Skeletal muscle tissue (tissue), 4 donors: ENCODE data around the gene MUC5B. TPM values are rescaled to one million over a fixed set of nuclear protein-coding genes. Genes with fewer than 3 reads are reported as not detected.

ENCODE experiments used
- H3K27ac ChIP-seq: one replicate; pipeline ENCODE4 v1.7.0; 2013; ENCODE audit warnings: mild to moderate bottlenecking, low read depth, low read length, inconsistent platforms
- H3K27me3 ChIP-seq, 3 donors: one replicate each; pipeline ENCODE4 v1.7.0; 2013; ENCODE audit warnings: low read length in 3 of 3; ENCODE audit not compliant: control insufficient read depth in 3 of 3, insufficient read depth in 3 of 3
- H3K36me3 ChIP-seq, 3 donors: one replicate each; pipeline ENCODE4 v1.7.0; 2013; ENCODE audit warnings: low read length in 3 of 3; ENCODE audit not compliant: control insufficient read depth in 3 of 3, insufficient read depth in 3 of 3
- H3K4me1 ChIP-seq, 3 donors: one replicate each; pipeline ENCODE4 v1.7.0; 2013; ENCODE audit warnings: low read length in 3 of 3, mild to moderate bottlenecking in 3 of 3; ENCODE audit not compliant: control insufficient read depth in 3 of 3, insufficient read depth in 3 of 3
- H3K4me3 ChIP-seq, 3 donors: one replicate each; pipeline ENCODE4 v1.7.0; 2013; ENCODE audit warnings: low read length in 3 of 3
- H3K9ac ChIP-seq, 3 donors: one replicate each; pipeline ENCODE4 v1.7.0; 2013; ENCODE audit warnings: low read length in 3 of 3, mild to moderate bottlenecking in 3 of 3, moderate library complexity in 2 of 3, low read depth in 1 of 3
- H3K9me3 ChIP-seq, 3 donors: one replicate each; pipeline ENCODE4 v1.7.0; 2013; ENCODE audit warnings: low read length in 3 of 3; ENCODE audit not compliant: control insufficient read depth in 3 of 3
- total RNA-seq: library from RNA; depleted of rRNA; stranded (reverse); fragments of >200 nt; gene quantifications from one replicate; pipeline ENCODE4 v1.2.3, GENCODE V29; 2014
- donor health status: Osteomylitis.

MUC5B gene
- total RNA-seq, 1 donor from 2014 or later, result not detected

DNA sequence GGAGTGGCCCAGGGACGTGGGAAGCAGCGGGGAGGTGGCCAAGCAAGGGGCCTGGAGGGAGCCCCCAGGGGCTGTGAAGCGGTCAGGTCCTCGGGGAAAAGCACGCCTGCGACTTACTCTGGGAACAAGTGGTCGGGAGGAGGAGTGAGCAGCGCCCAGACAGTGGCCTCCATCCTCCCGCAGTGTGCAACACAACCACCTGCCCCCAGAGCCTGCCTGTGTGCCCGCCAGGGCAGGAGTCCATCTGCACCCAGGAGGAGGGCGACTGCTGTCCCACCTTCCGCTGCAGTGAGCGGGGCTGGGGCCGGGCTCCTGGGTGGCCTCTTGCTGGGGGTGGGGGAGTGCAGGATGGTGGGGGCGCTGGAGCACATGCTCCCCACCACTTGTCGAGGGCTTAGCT, 35.0 kb downstream of the MUC5B start:
- Histone ChIP-seq H3K4me1 (peaks cover 10 to 17% (median 15%) of the 10 kb centered on the region in 3 donors), H3K9me3 (no peaks in the 10 kb centered on the region), H3K27ac (no peak overlapping the region), H3K4me3 (no peak overlapping the region), H3K36me3 (no peaks in the 10 kb centered on the region), H3K27me3 (peaks cover 0 to 5% (median 4%) of the 10 kb centered on the region in 3 donors), H3K9ac (no peak overlapping the region)

DNA sequence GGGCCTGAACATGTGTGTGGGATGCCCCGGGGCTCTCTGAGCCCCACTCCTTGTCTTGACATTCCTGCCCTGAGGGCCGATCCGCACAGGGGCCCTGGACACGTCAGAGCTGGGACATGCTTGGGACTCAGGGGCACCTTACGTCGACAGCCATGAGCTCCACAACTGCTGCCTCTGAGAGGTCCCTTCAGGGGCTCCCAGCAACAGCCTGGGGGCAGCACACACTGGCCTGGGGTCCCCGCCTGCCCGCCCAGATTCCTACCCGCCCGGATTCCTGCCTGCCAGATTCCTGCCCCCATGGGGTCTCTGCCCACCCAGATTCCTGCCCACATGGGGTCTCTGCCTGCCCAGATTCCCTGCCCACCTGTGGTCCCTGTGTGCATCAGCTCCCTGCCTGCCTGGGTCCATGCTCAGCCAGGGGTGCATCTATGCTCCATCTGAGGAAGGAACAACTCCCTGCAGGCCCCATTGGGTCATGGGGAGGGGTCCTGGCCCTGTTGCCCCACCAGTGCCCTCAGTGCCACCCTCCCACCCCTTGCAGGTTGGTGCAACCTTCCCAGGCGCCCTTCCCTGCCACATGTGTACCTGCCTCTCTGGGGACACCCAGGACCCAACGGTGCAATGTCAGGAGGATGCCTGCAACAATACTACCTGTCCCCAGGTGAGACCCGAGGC, 35.7 kb downstream of the MUC5B start:
- H3K27me3 ChIP-seq, result peaks cover 0 to 5% (median 4%) of the 10 kb centered on the region in 3 donors
- H3K4me1 ChIP-seq, result peaks cover 14 to 20% (median 16%) of the 10 kb centered on the region in 3 donors
- no peak overlapping the region for H3K27ac ChIP-seq
- H3K36me3 ChIP-seq, result no peaks in the 10 kb centered on the region
- H3K4me3 ChIP-seq, result no peak overlapping the region
- H3K9ac ChIP-seq, result no peak overlapping the region
- no peaks in the 10 kb centered on the region for H3K9me3 ChIP-seq

DNA sequence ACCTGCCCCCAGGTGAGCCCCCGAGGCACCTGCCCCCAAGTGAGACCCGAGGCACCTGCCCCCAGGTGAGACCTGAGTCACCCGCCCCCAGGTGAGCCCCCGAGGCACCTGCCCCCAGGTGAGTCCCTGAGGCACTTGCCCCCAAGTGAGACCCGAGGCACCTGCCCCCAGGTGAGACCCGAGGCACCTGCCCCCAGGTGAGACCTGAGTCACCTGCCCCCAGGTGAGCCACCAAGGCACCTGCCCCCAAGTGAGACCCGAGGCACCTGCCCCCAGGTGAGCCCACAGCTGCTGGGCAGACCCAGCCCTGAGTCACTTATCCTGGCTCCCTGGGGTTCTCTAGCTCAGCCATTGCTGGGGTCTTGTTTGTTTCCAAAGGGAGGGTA, 36.2 kb downstream of the MUC5B start:
- Histone ChIP-seq H3K4me1 (peaks cover 14 to 20% (median 16%) of the 10 kb centered on the region in 3 donors), H3K27me3 (peaks cover 0 to 5% (median 4%) of the 10 kb centered on the region in 3 donors), H3K27ac (no peak overlapping the region), H3K9me3 (no peaks in the 10 kb centered on the region), H3K4me3 (no peak overlapping the region), H3K36me3 (no peaks in the 10 kb centered on the region), H3K9ac (no peak overlapping the region)

DNA sequence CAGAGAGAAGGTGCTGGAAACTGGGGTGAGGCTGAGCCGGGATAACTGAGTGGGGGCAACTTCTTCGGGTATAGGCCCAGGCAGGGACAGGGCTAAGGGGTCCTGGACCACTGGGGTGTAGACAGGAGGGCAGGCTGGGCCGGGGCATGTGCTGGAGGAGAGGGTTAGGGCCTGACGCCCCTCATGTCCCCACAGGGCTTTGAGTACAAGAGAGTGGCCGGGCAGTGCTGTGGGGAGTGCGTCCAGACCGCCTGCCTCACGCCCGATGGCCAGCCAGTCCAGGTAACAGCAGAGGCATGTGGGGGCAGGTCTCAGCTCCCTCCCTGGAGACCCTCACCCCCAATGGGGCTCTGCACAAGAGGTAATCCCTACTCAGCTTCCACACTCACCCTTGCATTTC, 36.7 kb downstream of the MUC5B start:
- Histone ChIP-seq H3K36me3 (no peaks in the 10 kb centered on the region), H3K27me3 (peaks cover 0 to 5% (median 4%) of the 10 kb centered on the region in 3 donors), H3K27ac (no peak overlapping the region), H3K9ac (no peak overlapping the region), H3K4me3 (no peak overlapping the region), H3K4me1 (peaks cover 14 to 20% (median 16%) of the 10 kb centered on the region in 3 donors), H3K9me3 (no peaks in the 10 kb centered on the region)

DNA sequence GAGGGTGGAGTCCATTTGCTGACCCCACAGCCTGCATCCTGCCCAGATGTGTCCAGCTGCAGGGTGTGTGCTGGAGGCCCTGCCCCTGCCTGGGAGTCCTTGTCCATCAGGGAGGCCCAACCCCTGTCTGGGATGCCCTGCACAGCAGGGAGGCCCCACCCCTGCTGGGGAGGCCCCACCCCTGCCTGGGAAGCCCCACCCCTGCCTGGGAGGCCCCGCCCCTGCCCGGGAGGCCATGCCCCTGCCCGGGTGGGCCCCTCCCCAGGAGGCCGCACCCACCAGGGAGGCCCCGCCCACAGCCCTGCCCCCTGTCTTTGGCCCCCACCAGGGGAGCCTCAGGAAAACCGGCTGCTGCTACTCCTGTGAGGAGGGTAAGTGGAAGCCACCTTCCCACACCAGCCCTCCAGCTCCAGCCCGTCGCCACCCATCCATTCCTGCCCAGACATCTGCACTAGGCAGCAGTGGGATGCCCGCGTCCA, 37.2 kb downstream of the MUC5B start:
- no peaks in the 10 kb centered on the region for H3K36me3 ChIP-seq
- no peak overlapping the region for H3K4me3 ChIP-seq
- no peak overlapping the region for H3K9ac ChIP-seq
- H3K27ac ChIP-seq, result no peak overlapping the region
- H3K4me1 ChIP-seq, result peaks cover 14 to 20% (median 16%) of the 10 kb centered on the region in 3 donors
- no peaks in the 10 kb centered on the region for H3K9me3 ChIP-seq
- H3K27me3 ChIP-seq, result peaks cover 0 to 5% (median 4%) of the 10 kb centered on the region in 3 donors

DNA sequence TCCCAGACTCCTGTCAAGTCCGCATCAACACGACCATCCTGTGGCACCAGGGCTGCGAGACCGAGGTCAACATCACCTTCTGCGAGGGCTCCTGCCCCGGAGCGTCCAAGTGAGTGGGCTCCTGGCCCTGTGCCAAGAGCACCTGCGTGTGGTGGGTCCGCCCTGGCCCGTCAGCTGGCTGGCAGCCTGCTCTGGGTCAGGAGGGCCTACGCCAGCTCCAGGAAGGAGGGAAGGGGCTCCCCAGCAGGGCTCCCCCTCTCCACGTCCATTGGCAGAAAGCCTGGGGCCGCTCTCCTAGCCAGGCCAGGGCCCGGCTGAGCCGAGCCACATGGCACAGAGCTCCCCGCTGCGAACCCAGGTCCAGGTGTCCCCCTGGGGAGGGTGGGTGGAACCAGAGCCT, 37.8 kb downstream of the MUC5B start:
- Histone ChIP-seq H3K4me3 (no peak overlapping the region), H3K4me1 (peaks cover 14 to 20% (median 16%) of the 10 kb centered on the region in 3 donors), H3K27ac (no peak overlapping the region), H3K27me3 (peaks cover 0 to 5% (median 4%) of the 10 kb centered on the region in 3 donors), H3K9me3 (no peaks in the 10 kb centered on the region), H3K9ac (no peak overlapping the region), H3K36me3 (no peaks in the 10 kb centered on the region)

DNA sequence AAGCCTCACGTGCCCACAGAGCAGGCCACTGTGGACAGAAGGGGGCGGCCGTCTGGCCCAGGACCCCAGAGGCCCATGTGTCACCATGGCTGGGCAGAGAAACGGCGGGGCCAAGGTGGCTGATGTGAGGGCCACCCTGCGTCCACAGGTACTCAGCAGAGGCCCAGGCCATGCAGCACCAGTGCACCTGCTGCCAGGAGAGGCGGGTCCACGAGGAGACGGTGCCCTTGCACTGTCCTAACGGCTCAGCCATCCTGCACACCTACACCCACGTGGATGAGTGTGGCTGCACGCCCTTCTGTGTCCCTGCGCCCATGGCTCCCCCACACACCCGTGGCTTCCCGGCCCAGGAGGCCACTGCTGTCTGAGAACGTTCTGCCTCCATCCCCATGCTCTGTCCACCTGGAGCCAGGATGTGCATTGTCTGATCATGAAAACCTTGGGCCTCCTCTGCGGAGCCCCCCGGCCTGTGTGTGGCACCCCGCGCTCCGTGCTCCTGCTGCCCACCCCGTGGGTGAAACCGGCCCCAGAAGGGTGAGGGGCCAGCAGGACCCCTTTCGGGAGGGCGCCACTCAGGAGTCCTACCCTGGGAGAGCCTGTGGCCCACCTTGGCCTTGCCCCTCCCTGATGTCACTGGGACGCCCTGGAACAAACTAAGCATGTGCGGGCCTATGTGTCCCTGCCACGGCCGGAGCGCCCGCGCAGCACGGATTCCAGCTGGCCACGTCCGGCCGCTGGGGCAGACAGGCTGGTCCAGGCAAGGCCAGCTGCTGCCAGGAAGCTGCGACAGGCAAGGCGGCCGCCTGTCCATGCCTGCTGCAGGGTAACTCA, 38.6 kb downstream of the MUC5B start:
- Histone ChIP-seq H3K9me3 (no peaks in the 10 kb centered on the region), H3K4me3 (peak overlapping the region; percentile 80 to 87 (median 83)), H3K27ac (peak overlapping the region; percentile 75), H3K36me3 (no peaks in the 10 kb centered on the region), H3K4me1 (peaks cover 14 to 20% (median 16%) of the 10 kb centered on the region in 3 donors), H3K27me3 (peaks cover 0 to 5% (median 4%) of the 10 kb centered on the region in 3 donors), H3K9ac (peak overlapping the region in 2 of 3 donors; percentile 83 to 91)

DNA sequence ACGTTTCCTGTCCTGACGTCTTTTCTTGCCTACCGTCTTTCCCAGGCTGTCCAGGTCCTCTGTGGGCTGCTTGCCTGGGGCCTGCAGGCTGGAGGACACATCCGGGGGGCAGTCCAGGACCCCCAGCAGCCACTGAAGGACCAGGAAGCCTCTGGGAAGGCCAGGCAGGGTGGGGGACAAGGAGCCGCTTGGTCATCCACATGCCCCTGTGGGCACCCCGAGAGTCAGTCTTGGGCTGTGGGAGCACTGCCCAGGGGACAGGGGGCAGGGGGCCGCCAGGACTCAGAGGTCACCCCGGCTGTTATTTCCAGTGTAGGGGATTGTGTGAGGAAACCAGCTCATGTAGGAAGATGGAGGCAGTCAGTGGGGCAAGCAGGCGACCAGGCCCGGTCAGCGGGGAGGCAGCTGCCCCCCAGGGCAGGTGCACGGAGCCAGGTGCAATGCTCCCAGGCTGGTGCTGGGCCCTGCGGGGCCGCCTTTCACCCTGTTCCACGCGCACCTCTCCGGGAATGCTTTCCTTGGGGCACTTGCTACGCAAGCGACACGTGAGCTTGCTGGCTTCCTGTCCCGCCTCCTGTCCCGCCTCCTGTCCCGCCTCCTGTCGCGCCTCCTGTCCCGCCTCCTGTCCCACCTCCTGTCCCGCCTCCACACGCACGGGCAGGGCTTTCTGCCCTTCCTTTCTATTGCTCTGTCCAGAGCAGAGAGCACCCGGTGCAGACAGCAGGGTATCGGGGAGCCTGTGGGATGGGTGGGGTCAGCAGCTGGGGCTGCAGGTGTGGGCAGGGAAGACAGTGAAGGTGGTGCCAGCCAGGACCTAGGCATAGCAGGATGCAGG, 39.5 kb downstream of the MUC5B start:
- peaks cover 0 to 4% (median 0%) of the 10 kb centered on the region in 3 donors for H3K27me3 ChIP-seq
- H3K4me1 ChIP-seq, result peaks cover 15 to 20% (median 16%) of the 10 kb centered on the region in 3 donors
- H3K4me3 ChIP-seq, result peak overlapping the region; percentile 80 to 87 (median 83)
- peak overlapping the region; percentile 75 for H3K27ac ChIP-seq
- H3K9me3 ChIP-seq, result no peaks in the 10 kb centered on the region
- no peaks in the 10 kb centered on the region for H3K36me3 ChIP-seq
- peak overlapping the region; percentile 83 to 91 (median 87) for H3K9ac ChIP-seq

DNA sequence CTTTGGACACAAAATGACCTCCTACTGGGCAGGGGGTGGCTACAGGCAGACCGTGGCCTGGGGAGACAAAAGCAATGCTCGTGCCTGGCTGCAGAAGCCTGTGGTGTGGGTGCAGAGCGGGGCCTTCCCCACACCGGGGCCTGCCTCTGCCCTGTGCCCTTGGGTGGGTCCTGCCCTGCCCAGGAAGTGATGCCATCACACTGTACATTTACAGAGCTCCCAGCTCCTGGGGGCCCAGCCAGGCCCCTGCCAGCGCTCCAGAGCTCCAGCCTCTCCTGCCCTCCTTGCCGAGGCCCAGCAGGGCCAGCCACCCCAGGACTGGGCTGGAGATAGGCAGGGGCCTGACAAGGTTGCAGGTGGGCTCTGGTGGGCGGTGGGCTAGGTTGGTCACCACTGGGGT, 40.1 kb downstream of the MUC5B start:
- Histone ChIP-seq H3K9me3 (no peaks in the 10 kb centered on the region), H3K27ac (no peak overlapping the region), H3K4me3 (peak overlapping the region; percentile 56 to 87 (median 83)), H3K9ac (peak overlapping the region; percentile 65 to 91 (median 83)), H3K4me1 (peaks cover 16 to 20% (median 16%) of the 10 kb centered on the region in 3 donors), H3K36me3 (no peaks in the 10 kb centered on the region), H3K27me3 (no peaks in the 10 kb centered on the region)
